Measurements from ENCODE around the gene DIP2C. TPM values are rescaled to one million over a fixed set of nuclear protein-coding genes. Genes with fewer than 3 reads are reported as not detected.

Gene DIP2C
- polyA plus RNA-seq, 1 of the 3 experiments (the other 2 are of a cell fraction), result 8.7 TPM

DNA sequence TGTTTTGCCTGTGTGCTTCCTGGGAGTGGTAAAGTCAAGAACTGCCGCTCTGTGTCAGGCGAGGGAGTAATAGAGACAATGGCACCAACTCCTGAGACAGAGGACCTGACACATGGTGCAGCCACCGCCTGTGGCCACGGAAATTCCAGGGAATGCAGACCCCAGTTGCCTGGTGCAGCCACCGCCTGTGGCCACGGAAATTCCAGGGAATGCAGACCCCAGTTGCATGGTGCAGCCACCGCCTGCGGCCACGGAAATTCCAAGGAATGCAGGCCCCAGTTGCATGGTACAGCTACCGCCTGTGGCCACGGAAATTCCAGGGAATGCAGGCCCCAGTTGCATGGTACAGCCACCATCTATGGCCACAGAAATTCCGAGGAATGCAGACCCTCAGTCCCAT is 8.7 kb downstream of the DIP2C start (continued):
- TF ChIP-seq, protein P1, sequence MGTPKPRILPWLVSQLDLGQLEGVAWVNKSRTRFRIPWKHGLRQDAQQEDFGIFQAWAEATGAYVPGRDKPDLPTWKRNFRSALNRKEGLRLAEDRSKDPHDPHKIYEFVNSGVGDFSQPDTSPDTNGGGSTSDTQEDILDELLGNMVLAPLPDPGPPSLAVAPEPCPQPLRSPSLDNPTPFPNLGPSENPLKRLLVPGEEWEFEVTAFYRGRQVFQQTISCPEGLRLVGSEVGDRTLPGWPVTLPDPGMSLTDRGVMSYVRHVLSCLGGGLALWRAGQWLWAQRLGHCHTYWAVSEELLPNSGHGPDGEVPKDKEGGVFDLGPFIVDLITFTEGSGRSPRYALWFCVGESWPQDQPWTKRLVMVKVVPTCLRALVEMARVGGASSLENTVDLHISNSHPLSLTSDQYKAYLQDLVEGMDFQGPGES (IDR thresholded peaks at IDR 0.05; ENCODE audit: low read depth, low read length), result no peak

DNA sequence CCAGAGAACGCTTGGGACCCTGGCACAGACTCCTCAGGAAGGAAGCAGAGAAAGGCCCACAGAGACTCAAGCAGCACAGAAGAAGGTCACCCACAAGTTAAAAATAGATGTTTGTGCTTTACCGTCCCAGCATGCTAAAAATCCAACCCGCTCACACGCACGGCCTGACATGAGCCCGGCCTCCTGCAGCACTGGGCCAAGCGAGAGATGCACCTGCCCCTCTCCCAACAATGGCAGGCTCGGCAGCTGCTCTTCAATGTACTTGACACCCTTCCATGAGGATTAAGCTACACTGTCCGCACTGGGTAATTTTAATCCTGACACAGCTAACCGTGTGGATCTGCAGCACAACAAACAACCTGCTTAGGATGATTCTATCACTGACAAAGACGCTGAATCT is 9.3 kb downstream of the DIP2C start:
- Histone ChIP-seq H3K27ac (ENCODE audit: low read depth in 2 of 2, low read length in 1 of 2) (no peak overlapping the region), H3K9ac (no peak overlapping the region), H3K4me3 (ENCODE audit: low read depth in 2 of 2, low read length in 1 of 2) (no peak overlapping the region), H3K79me2 (ENCODE audit: insufficient read depth) (peaks cover 84% of the 10 kb centered on the region), H3F3A (replicated peaks; ENCODE audit: insufficient read depth) (peaks cover 43% of the 10 kb centered on the region), H4K20me1 (ENCODE audit: insufficient read depth) (peaks cover 39% of the 10 kb centered on the region), H2AFZ (ENCODE audit: low read depth) (no peak overlapping the region), H3K9me2 (no peaks in the 10 kb centered on the region), H3K9me3 (no peaks in the 10 kb centered on the region), H3K4me1 (ENCODE audit: control insufficient read depth in 1 of 2, insufficient read depth in 2 of 2, low read depth in 1 of 2, low read length in 1 of 2) (peaks cover 0 to 8% of the 10 kb centered on the region in 2 experiments; a peak in 1 of 4 replicates), H3K27me3 (ENCODE audit: insufficient read depth) (no peaks in the 10 kb centered on the region), H3K36me3 (replicated peaks in 1 of 2; ENCODE audit: control insufficient read depth in 1 of 2, insufficient read depth in 2 of 2, low read length in 1 of 2) (no peaks in the 10 kb centered on the region), H3K4me2 (no peak overlapping the region)
- TF ChIP-seq FOXM1 (IDR thresholded peaks at IDR 0.05; ENCODE audit: low read depth) (no peak), GABPA (IDR thresholded peaks at IDR 0.05; ENCODE audit: low read depth) (no peak), ZBTB33 (IDR thresholded peaks at IDR 0.05; ENCODE audit: borderline replicate concordance, low read depth) (no peak), MEF2A (IDR thresholded peaks at IDR 0.05; ENCODE audit: borderline replicate concordance, low read depth) (no peak), EP300 (IDR thresholded peaks at IDR 0.05; ENCODE audit: borderline replicate concordance in 1 of 2, low read depth in 1 of 2, low read length in 1 of 2) (no peak), NRF1 (IDR thresholded peaks at IDR 0.05; ENCODE audit: low read depth, low read length) (no peak), FOXJ3 (CRISPR knock-in tag; IDR thresholded peaks at IDR 0.05) (no peak), EZH2phosphoT487 (IDR thresholded peaks at IDR 0.05; ENCODE audit: borderline replicate concordance, low read depth) (no peak), YY1 (IDR thresholded peaks at IDR 0.05; ENCODE audit: low read depth) (no peak)
- TF ChIP-seq, protein P2, sequence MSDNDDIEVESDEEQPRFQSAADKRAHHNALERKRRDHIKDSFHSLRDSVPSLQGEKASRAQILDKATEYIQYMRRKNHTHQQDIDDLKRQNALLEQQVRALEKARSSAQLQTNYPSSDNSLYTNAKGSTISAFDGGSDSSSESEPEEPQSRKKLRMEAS (IDR thresholded peaks at IDR 0.05; ENCODE audit: low read depth), result no peak
- TF ChIP-seq, protein P3, sequence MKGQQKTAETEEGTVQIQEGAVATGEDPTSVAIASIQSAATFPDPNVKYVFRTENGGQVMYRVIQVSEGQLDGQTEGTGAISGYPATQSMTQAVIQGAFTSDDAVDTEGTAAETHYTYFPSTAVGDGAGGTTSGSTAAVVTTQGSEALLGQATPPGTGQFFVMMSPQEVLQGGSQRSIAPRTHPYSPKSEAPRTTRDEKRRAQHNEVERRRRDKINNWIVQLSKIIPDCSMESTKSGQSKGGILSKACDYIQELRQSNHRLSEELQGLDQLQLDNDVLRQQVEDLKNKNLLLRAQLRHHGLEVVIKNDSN (IDR thresholded peaks at IDR 0.05; ENCODE audit: borderline replicate concordance, low read depth), result no peak
- no peak for DNase-seq
- ChIA-PET CTCF (no interaction called here), POLR2A (no interaction called here)
- 94% methylated on average over 7 of the region's 11 CpGs for WGBS (ENCODE audit: low lambda C conversion rate)
